AG04450 (cell line): ENCODE measurements around the gene SKAP1. TPM values are rescaled to one million over a fixed set of nuclear protein-coding genes. Genes with fewer than 3 reads are reported as not detected.

ENCODE experiments used
- CTCF ChIA-PET: fragments of 300-600, 350-600 bp; formaldehyde crosslinking; extraction: SDS; loops from one replicate; lab custom pipeline; 2022; ENCODE audit warnings: antibody characterized with exemption, inconsistent platforms; lab: Charles Lee
- POLR2A ChIA-PET: fragments of 350-600 bp; formaldehyde crosslinking; extraction: SDS; loops from one replicate; lab custom pipeline; 2021; ENCODE audit warnings: antibody characterized with exemption, inconsistent platforms; lab: Yijun Ruan, JAX
- DNase-seq: peaks from one replicate; pipeline ENCODE4 v3.0.0-alpha.2; 2011; ENCODE audit warnings: low read depth, low spot score
- H3K27ac ChIP-seq: one replicate; pipeline ENCODE4 v1.5.1; 2012; ENCODE audit warnings: low read depth, low read length, control low read depth
- H3K27me3 ChIP-seq: one replicate; pipeline ENCODE4 v1.6.0; 2012; ENCODE audit warnings: low read length; ENCODE audit not compliant: control insufficient read depth, insufficient read depth
- H3K4me3 ChIP-seq: 2 replicates; pipeline ENCODE4 v1.5.1; 2011; ENCODE audit warnings: mild to moderate bottlenecking, low read depth, low read length, control low read depth
- H3K9me3 ChIP-seq: 2 replicates; pipeline ENCODE4 v1.5.1; 2012; ENCODE audit warnings: low read length; ENCODE audit not compliant: control insufficient read depth, insufficient read depth
- CTCF ChIP-seq: IDR thresholded peaks from 2 replicates; pipeline ENCODE4 v1.5.1; 2011; ENCODE audit warnings: low read depth, low read length, control low read depth, inconsistent platforms
- polyA plus RNA-seq: library from polyadenylated mRNA; depleted of rRNA; stranded (reverse); fragments of >200 nt; gene quantifications from 2 replicates; pipeline ENCODE4 v1.2.3, GENCODE V29; 2011

The SKAP1 gene
- polyA plus RNA-seq, 1 experiment: not detected

DNA sequence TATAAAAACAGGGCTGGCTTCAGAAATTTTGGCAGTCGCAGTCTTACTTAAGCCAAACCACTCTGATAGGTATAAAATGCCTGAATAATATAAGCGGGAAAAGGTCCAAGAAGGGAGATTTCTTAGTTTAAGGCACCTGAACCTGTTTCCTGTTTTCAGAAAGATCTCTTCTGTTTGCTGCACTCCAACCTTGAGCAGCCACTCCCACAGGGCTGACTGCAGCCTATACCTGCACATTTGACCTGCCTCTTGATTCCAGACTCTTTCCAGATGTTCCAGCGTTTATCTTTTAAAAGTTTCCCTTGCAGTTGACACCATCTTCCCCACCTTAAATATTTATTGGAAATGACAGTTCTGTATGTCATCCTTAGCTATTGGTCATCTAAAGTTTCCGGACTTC is 132.2 kb downstream of the SKAP1 start:
- DNase-seq: no peak
- no peak overlapping the region for H3K4me3 ChIP-seq
- no peak overlapping the region for H3K27ac ChIP-seq
- H3K9me3 ChIP-seq: no peaks in the 10 kb centered on the region
- CTCF ChIA-PET: no interaction called here
- POLR2A ChIA-PET: no interaction called here
- TF ChIP-seq CTCF: no peak
- peaks cover 40% of the 10 kb centered on the region for H3K27me3 ChIP-seq

GRCh38 chr17:48296453-48296852 is 133.6 kb downstream of the SKAP1 start:
- CTCF ChIA-PET: no interaction called here
- POLR2A ChIA-PET: no interaction called here

GRCh38 chr17:48295362-48296288 is 134.4 kb downstream of the SKAP1 start:
- no peak overlapping the region for H3K27ac ChIP-seq
- POLR2A ChIA-PET: no interaction called here
- peaks cover 39% of the 10 kb centered on the region for H3K27me3 ChIP-seq
- H3K9me3 ChIP-seq: no peaks in the 10 kb centered on the region
- CTCF ChIA-PET: interaction anchor here (0.6 to 1.3 kb wide), 3 partner anchors 32 to 326 kb away, joined by 3 read pairs; no protein-coding TSS in a partner anchor
- no peak for DNase-seq
- no peak for TF ChIP-seq CTCF
- H3K4me3 ChIP-seq: no peak overlapping the region

More at GRCh38 chr17:48296453-48296852, 133.6 kb downstream of the SKAP1 start:
- H3K9me3 ChIP-seq: no peaks in the 10 kb centered on the region
- no peak overlapping the region for H3K4me3 ChIP-seq
- H3K27me3 ChIP-seq: peaks cover 39% of the 10 kb centered on the region
- no peak for DNase-seq
- H3K27ac ChIP-seq: no peak overlapping the region
- TF ChIP-seq CTCF: no peak

GRCh38 chr17:48294806-48295361 is 135.1 kb downstream of the SKAP1 start:
- ChIA-PET POLR2A (no interaction called here), CTCF (interaction anchor here (0.6 to 1.3 kb wide), 3 partner anchors 32 to 326 kb away, joined by 3 read pairs; no protein-coding TSS in a partner anchor)
- H3K27me3 ChIP-seq: peaks cover 38% of the 10 kb centered on the region
- no peaks in the 10 kb centered on the region for H3K9me3 ChIP-seq
- DNase-seq: no peak
- no peak overlapping the region for H3K27ac ChIP-seq
- no peak overlapping the region for H3K4me3 ChIP-seq
- TF ChIP-seq CTCF: no peak
